Adrenal gland (tissue), 12 donors: ENCODE data around the gene PRR3. TPM values are rescaled to one million over a fixed set of nuclear protein-coding genes. Genes with fewer than 3 reads are reported as not detected.

Experiments used
- DNase-seq, 7 donors: peaks; one replicate each; pipeline ENCODE4 v3.0.0-alpha.2; 2019 to 2020
- H3K27ac ChIP-seq, 5 donors: fragments of 200-600 bp; sonication (generic) in 4 of 5; 1 replicate in 3 of 5; 2 replicates in 2 of 5; pipeline versions ENCODE4 v1.5.1 to v1.8.0; 2016 to 2020; ENCODE audit warnings: mild to moderate bottlenecking in 1 of 5
- H3K27me3 ChIP-seq: fragments of 200-600 bp; 2 replicates; pipeline ENCODE4 v1.8.0; 2021
- H3K36me3 ChIP-seq, 2 donors: fragments of 200-600 bp; replicated peaks in 1 of 2; 1 replicate in 1 of 2; 2 replicates in 1 of 2; pipeline versions ENCODE4 v1.5.1 to v1.8.0; 2018 to 2022
- H3K4me1 ChIP-seq, 2 donors: fragments of 200-600 bp; replicated peaks in 1 of 2; 1 replicate in 1 of 2; 2 replicates in 1 of 2; pipeline versions ENCODE4 v1.5.1 to v1.8.0; 2018 to 2021
- H3K4me3 ChIP-seq, 4 donors: fragments of 200-600 bp; sonication (generic) in 3 of 4; one replicate each; pipeline ENCODE4 v1.5.1; 2016 to 2018
- H3K9me3 ChIP-seq, 3 donors: fragments of 200-600 bp; sonication (generic) in 1 of 3; replicated peaks in 1 of 3; 1 replicate in 2 of 3; 2 replicates in 1 of 3; pipeline versions ENCODE4 v1.5.1 to v1.8.0; 2016 to 2021
- CTCF ChIP-seq, 6 experiments: fragments of 450-650 bp in 4 of 6; fragments of 200-600 bp in 2 of 6; sonication (generic) in 1 of 6; IDR thresholded peaks; 1 replicate in 5 of 6; 2 replicates in 1 of 6; pipeline versions ENCODE4 v1.5.1 to v1.8.0; 2016 to 2021; ENCODE audit warnings: antibody characterized with exemption in 6 of 6, mild to moderate bottlenecking in 2 of 6, moderate library complexity in 1 of 6
- POLR2A ChIP-seq, 2 donors: fragments of 450-650 bp; IDR thresholded peaks; one replicate each; pipeline ENCODE4 v1.6.1; 2017; ENCODE audit warnings: antibody characterized with exemption in 2 of 2, mild to moderate bottlenecking in 2 of 2, moderate library complexity in 1 of 2
- WGBS, 4 donors: extraction: QIAGEN DNeasy Blood & Tissue Kit in 2 of 4; methylation state at CpG; one replicate each; pipeline versions ENCODE4 v1.1.5 to v1.1.7; 2013 to 2017; 5-methylcytosine and 5-hydroxymethylcytosine counted together
- intact Hi-C, 2 donors: fragments of 100-400 bp; cut with DNase I; formaldehyde crosslinking; loops; one replicate each; pipeline versions ENCODE4 v1.14.1 to v1.15.0; 2022 to 2023
- microRNA counts, 2 donors: library from miRNA; unstranded; fragments of <30 nt; microRNA quantifications; one replicate each; lab custom pipeline; 2016
- microRNA-seq, 3 donors: library from miRNA; unstranded; fragments of <30 nt; microRNA quantifications; one replicate each; pipeline ENCODE4, GENCODE V29; 2017 to 2020
- polyA plus RNA-seq, 3 donors: library from polyadenylated mRNA; stranded (reverse); fragments of 200-250 nt in 2 of 3; fragments of 350-450 nt in 1 of 3; fragmentation: Illumina TruSeq in 1 of 3; extraction: RNeasy Lipid Tissue Mini Kit (QIAGEN cat#74804) in 1 of 3; gene quantifications; one replicate each; pipeline ENCODE4 v1.2.3, GENCODE V29; 2013 to 2014
- small RNA-seq, 2 donors: library from RNA; depleted of rRNA; stranded (forward); fragments of <200 nt; gene quantifications; one replicate each; pipeline ENCODE3, GENCODE V24; 2016
- total RNA-seq, 9 donors: library from RNA; depleted of rRNA in 4 of 9; stranded (reverse); fragments of >200 nt in 4 of 9; fragments of 120-200 nt in 1 of 9; fragmentation: NEBNext Ultra II Directional in 1 of 9; extraction: Animal tissue kit (Norgen Biotek cat#: 25700) in 1 of 9; gene quantifications; one replicate each; pipeline versions ENCODE4 v1.1.0 to v1.2.4, GENCODE V29; 2013 to 2023
- donor health status: healthy with polysubstance abuse.
- donor health status: Bipolar disorder and iron deficiency.
- donor health status: DM: yes; HTN: yes; CAD: no.
- donor health status: DM: no; HTN: no; CAD: no.
- donor health status: DM: no; HTN: no; CAD: no.
- donor health status: DM: yes; HTN: yes; CAD: no.

Gene PRR3
- total and polyA plus RNA-seq, 12 donors, result 1.8 to 25.5 (median 12.1) TPM

GRCh38 chr6:30612213-30612612 lies 55.1 kb downstream of the PRR3 start:
- peak overlapping the region in 2 of 5 donors; percentile 53 to 96 for H3K27ac ChIP-seq
- intact Hi-C loops, result no loop called here

GRCh38 chr6:30612687-30613248 lies 55.7 kb downstream of the PRR3 start:
- Histone ChIP-seq H3K27me3 (no peaks in the 10 kb centered on the region), H3K4me1 (peaks cover 4 to 43% of the 10 kb centered on the region in 2 donors), H3K27ac (peak overlapping the region in 3 of 5 donors; percentile 53 to 96 (median 92)), H3K4me3 (no peak overlapping the region), H3K36me3 (peaks cover 0 to 33% of the 10 kb centered on the region in 2 donors), H3K9me3 (no peaks in the 10 kb centered on the region)
- no peak for DNase-seq
- TF ChIP-seq CTCF (IDR thresholded peaks at IDR 0.05), result peak in 1 of 6 experiments; percentile 4
- TF ChIP-seq POLR2A (IDR thresholded peaks at IDR 0.05), result peak; percentile 34 to 36
- WGBS, 4 donors, result 41 to 53% (median 48%) methylated on average over 6 of the region's 6 CpGs
- intact Hi-C loops, result no loop called here

More at GRCh38 chr6:30612213-30612612, 55.1 kb downstream of the PRR3 start:
- peaks cover 4 to 49% of the 10 kb centered on the region in 2 donors for H3K4me1 ChIP-seq
- TF ChIP-seq CTCF (IDR thresholded peaks at IDR 0.05), result peak in 5 of 6 experiments; percentile 14 to 33 (median 24)
- no peak for TF ChIP-seq POLR2A (IDR thresholded peaks at IDR 0.05)
- peaks cover 0 to 38% of the 10 kb centered on the region in 2 donors for H3K36me3 ChIP-seq
- H3K4me3 ChIP-seq, result no peak overlapping the region
- 70 to 79% (median 70%) methylated on average over 1 of the region's 1 CpG for WGBS, 4 donors
- DNase-seq, result no peak
- H3K9me3 ChIP-seq, result no peaks in the 10 kb centered on the region
- H3K27me3 ChIP-seq, result no peaks in the 10 kb centered on the region

MicroRNAs encoded within 50 kb of the gene (microRNA counts, 767-probe panel; counts per million panel counts)
- 0 counts per million in 2 donors for microRNA hsa-miR-877-5p (lab: Ali Mortazavi, UCI)

Small RNA genes within 50 kb of the gene (microRNA-seq; reads per million reads assigned to microRNA genes)
- 86.4 to 118 (median 105) reads per million in 3 donors for gene MIR877

Small RNA genes within 50 kb of the gene (small RNA-seq; reads per million reads assigned to genes)
- 2.6 to 3.2 reads per million in 2 donors for gene MIR877

Other genes starting within 250 kb of the PRR3 start
- gene TRIM39, start 230.4 kb upstream of the PRR3 start, total RNA-seq, result 10 to 100 TPM in 7 of 9 donors, 1 to 10 TPM in 2; 8.1 to 24.3 (median 14.1) TPM
- 10 to 100 TPM; 12.1 to 17.0 (median 14.6) TPM for gene TRIM39, start 230.4 kb upstream of the PRR3 start, polyA plus RNA-seq
- 100 to 1,000 TPM in 2 of 9 donors, 10 to 100 TPM in 7; 32.1 to 110 (median 54.9) TPM for gene RPP21, start 212.1 kb upstream of the PRR3 start, total RNA-seq
- gene RPP21, start 212.1 kb upstream of the PRR3 start, polyA plus RNA-seq, result 100 to 1,000 TPM in 2 of 3 donors, 10 to 100 TPM in 1; 24.2 to 223 (median 210) TPM
- 100 to 1,000 TPM in 8 of 9 donors, 10 to 100 TPM in 1; 85.7 to 667 (median 326) TPM for gene HLA-E, start 67.8 kb upstream of the PRR3 start, total RNA-seq
- 100 to 1,000 TPM; 126 to 285 (median 261) TPM for gene HLA-E, start 67.8 kb upstream of the PRR3 start, polyA plus RNA-seq
- 10 to 100 TPM; 27.4 to 75.6 (median 51.6) TPM for gene GNL1, start 806 bp upstream of the PRR3 start, total RNA-seq
- gene GNL1, start 806 bp upstream of the PRR3 start, polyA plus RNA-seq, result 10 to 100 TPM; 33.2 to 86.7 (median 72.5) TPM
- gene ABCF1, start 14.1 kb downstream of the PRR3 start, total RNA-seq, result 10 to 100 TPM; 24.6 to 53.1 (median 36.2) TPM
- 10 to 100 TPM; 18.7 to 75.2 (median 41.3) TPM for gene ABCF1, start 14.1 kb downstream of the PRR3 start, polyA plus RNA-seq
- 100 to 1,000 TPM in 1 of 9 donors, 10 to 100 TPM in 8; 33.3 to 102 (median 68.4) TPM for gene PPP1R10, start 59.9 kb downstream of the PRR3 start, total RNA-seq
- 10 to 100 TPM; 28.8 to 99.1 (median 61.1) TPM for gene PPP1R10, start 59.9 kb downstream of the PRR3 start, polyA plus RNA-seq
- 100 to 1,000 TPM in 1 of 9 donors, 10 to 100 TPM in 8; 51.0 to 105 (median 75.2) TPM for gene MRPS18B, start 60.5 kb downstream of the PRR3 start, total RNA-seq
- gene MRPS18B, start 60.5 kb downstream of the PRR3 start, polyA plus RNA-seq, result 10 to 100 TPM; 43.0 to 90.5 (median 48.5) TPM
- gene ATAT1, start 69.6 kb downstream of the PRR3 start, total RNA-seq, result 10 to 100 TPM in 1 of 9 donors, 1 to 10 TPM in 7, under 1 TPM in 1; 0.78 to 10.1 (median 6.8) TPM
- 10 to 100 TPM; 10.1 to 16.3 (median 13.0) TPM for gene ATAT1, start 69.6 kb downstream of the PRR3 start, polyA plus RNA-seq
- gene C6orf136, start 89.8 kb downstream of the PRR3 start, total RNA-seq, result 10 to 100 TPM in 8 of 9 donors, 1 to 10 TPM in 1; 1.8 to 25.7 (median 16.6) TPM
- 10 to 100 TPM; 20.0 to 73.7 (median 49.7) TPM for gene C6orf136, start 89.8 kb downstream of the PRR3 start, polyA plus RNA-seq
- gene DHX16, start 115.7 kb downstream of the PRR3 start, total RNA-seq, result 10 to 100 TPM; 16.4 to 39.7 (median 28.0) TPM
- 10 to 100 TPM; 37.7 to 75.9 (median 39.0) TPM for gene DHX16, start 115.7 kb downstream of the PRR3 start, polyA plus RNA-seq
- 10 to 100 TPM in 8 of 9 donors, 1 to 10 TPM in 1; 6.4 to 58.9 (median 37.3) TPM for gene PPP1R18, start 129.3 kb downstream of the PRR3 start, total RNA-seq
- 100 to 1,000 TPM in 2 of 3 donors, 10 to 100 TPM in 1; 33.1 to 120 (median 115) TPM for gene PPP1R18, start 129.3 kb downstream of the PRR3 start, polyA plus RNA-seq
- gene NRM, start 133.7 kb downstream of the PRR3 start, total RNA-seq, result 10 to 100 TPM in 4 of 9 donors, 1 to 10 TPM in 5; 1.8 to 22.6 (median 10.0) TPM
- 10 to 100 TPM; 11.4 to 39.3 (median 24.9) TPM for gene NRM, start 133.7 kb downstream of the PRR3 start, polyA plus RNA-seq
- gene MDC1, start 160.0 kb downstream of the PRR3 start, total RNA-seq, result 10 to 100 TPM in 5 of 9 donors, 1 to 10 TPM in 4; 2.8 to 27.6 (median 12.0) TPM
- gene MDC1, start 160.0 kb downstream of the PRR3 start, polyA plus RNA-seq, result 10 to 100 TPM; 16.8 to 26.9 (median 21.0) TPM
- 100 to 1,000 TPM in 8 of 9 donors, 10 to 100 TPM in 1; 90.3 to 439 (median 219) TPM for gene TUBB, start 163.1 kb downstream of the PRR3 start, total RNA-seq
- gene TUBB, start 163.1 kb downstream of the PRR3 start, polyA plus RNA-seq, result 100 to 1,000 TPM; 107 to 473 (median 177) TPM
- gene FLOT1, start 185.4 kb downstream of the PRR3 start, total RNA-seq, result 100 to 1,000 TPM; 162 to 449 (median 338) TPM
- 100 to 1,000 TPM; 390 to 599 (median 411) TPM for gene FLOT1, start 185.4 kb downstream of the PRR3 start, polyA plus RNA-seq
- gene IER3, start 187.3 kb downstream of the PRR3 start, total RNA-seq, result 10 to 100 TPM in 7 of 9 donors, 1 to 10 TPM in 2; 1.6 to 66.2 (median 38.2) TPM
- 100 to 1,000 TPM in 1 of 3 donors, 10 to 100 TPM in 2; 10.3 to 136 (median 49.1) TPM for gene IER3, start 187.3 kb downstream of the PRR3 start, polyA plus RNA-seq